GM13977 (cell line): ENCODE data around the gene ANKRD17.

Experiments
- DNase-seq: peaks from one replicate; pipeline ENCODE4 v3.0.0; 2012; ENCODE audit warnings: low spot score
- CTCF ChIP-seq: IDR thresholded peaks from 2 replicates; pipeline ENCODE4 v1.5.1; 2012; ENCODE audit warnings: mild to moderate bottlenecking, control low read depth; ENCODE audit not compliant: insufficient read depth; ENCODE audit errors: extremely low read depth, missing control alignments
- in situ Hi-C: fragments of 300-500 bp; cut with MboI; formaldehyde crosslinking; loops from one replicate; pipeline ENCODE4 v1.12.0; 2022; ENCODE audit warnings: low sequenced_read_pairs, low pct_unique_long_range_greater_than_20kb, mixed read lengths, inconsistent platforms; ENCODE audit not compliant: unreplicated experiment

The ANKRD17 gene

DNA sequence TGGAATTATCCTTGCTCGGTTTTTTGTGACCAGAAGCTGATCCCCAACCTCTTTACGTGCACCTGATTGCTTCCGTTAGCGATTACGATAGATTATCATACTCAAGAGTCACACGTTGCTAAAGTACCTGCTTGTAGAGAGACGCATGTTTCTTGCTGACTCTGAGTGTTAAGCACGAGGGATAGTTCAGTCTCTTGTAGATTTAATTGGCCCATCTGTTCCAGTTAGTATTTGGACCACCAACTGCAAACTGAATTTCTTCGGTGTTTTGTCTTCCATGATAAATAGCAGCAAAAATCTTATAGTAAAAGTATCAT is 188.6 kb downstream of the ANKRD17 start:
- in situ Hi-C loops = loop anchor here (25.0 kb wide), 2 partner anchors 192 to 542 kb away; partner anchors contain the start of genes ANKRD17 and RASSF6
- no peak for TF ChIP-seq CTCF
- DNase-seq = peak; percentile 15

DNA sequence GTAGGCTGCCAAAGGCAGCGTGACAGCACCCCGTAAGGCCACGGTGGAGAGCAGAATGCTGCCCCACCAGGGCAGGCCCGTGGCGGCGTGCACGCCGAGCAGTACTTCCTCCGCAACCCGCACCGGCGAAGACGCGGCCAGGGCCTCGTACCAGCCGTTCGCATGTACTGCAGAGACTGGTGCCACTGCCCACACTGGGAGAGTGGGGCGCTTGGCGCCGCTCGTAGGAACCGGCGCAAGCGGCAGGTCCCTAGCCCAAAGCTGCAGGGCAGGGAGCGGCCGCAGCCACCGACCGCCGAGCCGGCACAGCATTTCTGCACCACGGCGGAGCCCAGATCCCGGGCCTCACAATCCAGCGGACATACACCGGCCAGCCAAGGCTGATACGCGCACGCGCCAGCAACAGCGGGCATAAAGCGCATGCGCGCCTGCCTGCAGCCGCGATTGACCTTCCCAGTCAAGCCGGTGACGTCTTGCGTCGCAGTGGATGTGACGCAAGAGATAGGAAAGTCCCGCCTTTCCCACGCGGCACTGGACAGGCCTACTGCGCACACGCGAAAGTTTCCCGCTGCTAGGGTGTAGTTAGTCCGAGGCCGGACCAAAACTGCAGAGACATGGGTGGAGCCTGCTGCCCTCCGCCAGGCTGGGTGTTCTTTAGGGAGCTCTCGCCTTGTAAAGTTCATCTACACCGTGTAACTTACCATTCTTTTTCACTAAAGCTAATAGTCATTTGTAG is 189.1 kb downstream of the ANKRD17 start, which contains the start of gene COX18:
TSS of gene COX18 (minus strand) at position 379 of the 736 bp plus-strand sequence. CDS start at position 312, 67 bp downstream.
- DNase-seq = peak; percentile 89
- in situ Hi-C loops = loop anchor here (25.0 kb wide), 2 partner anchors 193 to 543 kb away; partner anchors contain the start of genes ANKRD17 and RASSF6
- TF ChIP-seq CTCF = no peak

GRCh38 chr4:73068491-73069337 is 189.9 kb downstream of the ANKRD17 start:
- TF ChIP-seq CTCF = no peak
- in situ Hi-C loops = loop anchor here (25.0 kb wide), 2 partner anchors 194 to 544 kb away; partner anchors contain the start of genes ANKRD17 and RASSF6
- DNase-seq = no peak

- in situ Hi-C loops = loop anchor here (25.0 kb wide), 2 partner anchors 194 to 544 kb away; partner anchors contain the start of genes ANKRD17 and RASSF6
- no peak for DNase-seq
- TF ChIP-seq CTCF = no peak
These were observed 190.6 kb downstream of the ANKRD17 start for GRCh38 chr4:73067971-73068394.

GRCh38 chr4:73066928-73067327 is 191.7 kb downstream of the ANKRD17 start:
- in situ Hi-C loops = loop anchor here (25.0 kb wide), 2 partner anchors 195 to 545 kb away; partner anchors contain the start of genes ANKRD17 and RASSF6
- no peak for DNase-seq
- no peak for TF ChIP-seq CTCF

DNA sequence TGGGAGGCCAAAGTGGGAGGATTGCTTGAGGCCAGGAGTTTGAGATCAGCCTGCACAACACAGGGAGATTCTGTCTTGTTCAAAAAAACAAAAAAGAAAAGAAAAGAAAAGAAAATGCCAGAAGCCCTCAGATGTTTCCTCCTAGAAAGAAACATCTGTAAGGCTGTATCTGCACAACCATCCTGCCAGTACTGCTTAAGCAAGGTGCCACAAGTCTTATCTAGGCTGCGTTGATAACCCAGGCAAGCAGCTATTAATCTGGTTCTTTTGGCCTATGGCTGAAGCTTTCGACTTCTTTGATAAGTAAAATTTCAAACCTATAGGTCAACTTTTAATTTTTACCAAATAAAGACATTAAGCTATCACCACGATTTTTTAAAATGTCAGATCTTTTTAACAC is 192.2 kb downstream of the ANKRD17 start:
- no peak for DNase-seq
- in situ Hi-C loops = loop anchor here (25.0 kb wide), 2 partner anchors 196 to 546 kb away; partner anchors contain the start of genes ANKRD17 and RASSF6
- TF ChIP-seq CTCF = no peak
